ENCODE data around the gene PLPP7. TPM values are rescaled to one million over a fixed set of nuclear protein-coding genes. Genes with fewer than 3 reads are reported as not detected.
"Not testable (repeated sequence)": the region's sequence is repeated elsewhere in the genome, so short reads cannot be mapped to it uniquely, and the experiment has no call there.

PLPP7 gene
- 10 to 100 TPM in 11 of 12 donors, not detected in 1; 10.8 to 52.6 (median 29.8) TPM for polyA plus RNA-seq (ENCODE audit: insufficient read length in 12 of 12)
- long read RNA-seq, donor 1, partial matches to known transcripts, result 0 of 1 reads
- long read RNA-seq, donor 1, other reads (novel, unspliced or antisense), result 0 of 1 reads
- long read RNA-seq, donor 2, transcript PLPP7-202 (2 exons, 2,095 nt), result major isoform, 33 of 35 reads
- long read RNA-seq, donor 2, partial matches to known transcripts, result 0 of 35 reads
- long read RNA-seq, donor 2, other reads (novel, unspliced or antisense), result 0 of 35 reads
- long read RNA-seq, donor 3, transcript PLPP7-202 (2 exons, 2,095 nt), result major isoform, 11 of 11 reads
- long read RNA-seq, donor 3, partial matches to known transcripts, result 0 of 11 reads
- long read RNA-seq, donor 3, other reads (novel, unspliced or antisense), result 0 of 11 reads
- long read RNA-seq, donor 4, transcript PLPP7-202 (2 exons, 2,095 nt), result major isoform, 6 of 14 reads
- long read RNA-seq, donor 4, partial matches to known transcripts, result 8 of 14 reads
- long read RNA-seq, donor 4, other reads (novel, unspliced or antisense), result 0 of 14 reads
- long read RNA-seq, donor 5, result 0 reads
- long read RNA-seq, donor 6, transcript PLPP7-202 (2 exons, 2,095 nt), result major isoform, 7 of 8 reads
- long read RNA-seq, donor 6, partial matches to known transcripts, result 0 of 8 reads
- long read RNA-seq, donor 6, other reads (novel, unspliced or antisense), result 0 of 8 reads
- long read RNA-seq, donor 7, transcript PLPP7-202 (2 exons, 2,095 nt), result major isoform, 16 of 24 reads
- long read RNA-seq, donor 7, partial matches to known transcripts, result 8 of 24 reads
- long read RNA-seq, donor 7, other reads (novel, unspliced or antisense), result 0 of 24 reads
- long read RNA-seq, donor 8, transcript PLPP7-202 (2 exons, 2,095 nt), result major isoform, 18 of 19 reads
- long read RNA-seq, donor 8, partial matches to known transcripts, result 0 of 19 reads
- long read RNA-seq, donor 8, other reads (novel, unspliced or antisense), result 0 of 19 reads
- long read RNA-seq, donor 9, partial matches to known transcripts, result 0 of 2 reads
- long read RNA-seq, donor 9, other reads (novel, unspliced or antisense), result 0 of 2 reads
- long read RNA-seq, donor 10, transcript PLPP7-202 (2 exons, 2,095 nt), result major isoform, 22 of 24 reads
- long read RNA-seq, donor 10, partial matches to known transcripts, result 0 of 24 reads
- long read RNA-seq, donor 10, other reads (novel, unspliced or antisense), result 0 of 24 reads
- long read RNA-seq, donor 11, transcript PLPP7-202 (2 exons, 2,095 nt), result major isoform, 15 of 15 reads
- long read RNA-seq, donor 11, partial matches to known transcripts, result 0 of 15 reads
- long read RNA-seq, donor 11, other reads (novel, unspliced or antisense), result 0 of 15 reads

DNA sequence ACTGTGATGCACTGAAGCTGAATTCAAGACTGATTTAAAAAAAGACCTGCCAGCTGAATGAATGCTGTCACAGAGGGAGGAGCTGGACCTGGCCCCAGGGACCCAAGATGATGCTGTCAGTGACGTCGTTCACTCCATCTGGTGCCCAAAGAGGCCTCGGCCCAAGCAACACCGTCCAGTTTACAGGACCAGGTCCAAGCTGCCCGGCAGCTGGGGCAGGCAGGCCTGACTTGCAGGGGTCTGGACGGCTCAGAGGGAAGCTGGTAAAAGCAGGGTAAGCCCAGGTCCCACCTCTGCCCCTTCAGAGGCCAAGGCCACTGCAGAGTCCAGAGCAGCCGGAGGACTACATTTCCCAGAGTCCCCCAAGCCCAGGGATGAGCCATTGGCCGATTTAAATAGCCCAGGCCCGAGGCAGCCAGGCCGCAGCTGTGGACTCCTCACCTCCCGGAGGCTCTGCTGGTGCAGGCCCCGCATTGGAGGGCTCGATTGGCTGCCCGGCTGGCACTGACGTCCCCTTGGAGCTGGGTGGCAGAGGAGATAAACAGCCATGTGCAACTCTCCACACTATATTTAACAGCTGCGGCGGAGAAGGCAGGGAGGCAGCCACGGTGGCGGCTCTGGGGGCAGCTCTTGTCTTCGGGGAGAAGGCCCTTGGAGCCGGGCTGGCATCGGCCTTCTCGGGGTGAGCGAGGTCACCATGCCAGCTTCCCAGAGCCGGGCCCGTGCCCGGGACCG lies at the start of gene PLPP7:
Gene PLPP7, plus strand, starts transcription at position 423 of the 735 bp plus-strand sequence. Its CDS starts 275 bp downstream, at position 698.
- DNase-seq, result peak; percentile 78

DNA sequence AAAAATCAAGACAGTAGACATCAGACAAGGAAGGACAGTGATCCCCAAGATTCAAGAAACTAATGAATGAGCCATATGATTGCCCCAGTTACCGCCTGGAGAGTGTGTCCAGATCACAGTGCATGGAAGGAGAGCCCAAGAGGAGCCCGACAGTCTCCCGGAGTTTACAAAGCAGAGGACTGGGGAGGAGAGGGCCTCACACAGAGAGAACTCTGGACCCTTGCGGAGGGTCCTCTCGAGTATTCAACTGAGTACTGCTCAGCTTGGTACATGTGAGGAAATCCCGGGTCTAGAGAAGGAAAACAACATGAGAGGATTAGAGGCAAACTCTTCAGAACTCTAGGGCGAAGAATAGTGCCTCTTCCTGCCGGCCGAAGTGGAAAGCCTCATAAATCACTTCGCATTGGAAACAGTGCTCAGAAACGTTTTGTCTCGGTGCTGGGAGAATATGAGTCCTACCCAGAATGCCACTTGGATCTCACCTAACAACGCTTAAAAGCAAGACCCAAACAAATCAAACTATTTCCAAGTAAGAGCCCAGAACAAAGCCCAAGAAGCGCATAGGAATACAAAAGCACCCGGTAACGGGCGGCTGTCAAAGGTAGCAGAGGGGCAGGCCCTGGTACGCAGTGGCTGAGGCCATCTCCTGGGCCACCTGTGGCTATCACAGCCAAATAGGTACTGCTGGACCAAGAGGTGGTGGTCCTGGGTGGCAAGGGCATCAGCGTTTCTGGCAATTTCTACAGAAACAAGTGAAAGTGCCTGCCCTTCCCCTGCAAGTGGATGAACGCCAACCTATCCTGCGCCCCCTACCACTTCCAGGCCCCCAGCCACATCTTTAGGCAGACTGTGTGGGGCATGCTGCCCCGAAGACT lies 49.2 kb upstream of the PLPP7 start:
- no peak for DNase-seq

DNA sequence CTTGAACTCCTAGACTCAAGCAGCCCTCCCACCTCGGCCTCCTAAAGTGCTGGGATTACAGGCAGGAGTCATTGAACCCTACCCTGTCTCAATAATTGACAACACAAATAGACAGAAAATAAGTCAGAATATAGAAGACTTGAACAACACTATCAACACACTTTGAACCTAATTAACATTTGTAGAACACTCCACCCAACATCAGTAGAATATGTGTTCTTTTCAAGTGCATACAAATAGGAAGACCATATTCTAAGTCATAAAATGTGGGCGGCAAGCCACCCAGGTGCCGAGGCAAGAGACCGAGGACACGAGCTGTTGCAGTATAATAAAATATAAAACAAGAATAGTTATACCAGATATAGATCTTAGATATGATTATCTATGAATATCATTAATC lies 45.2 kb upstream of the PLPP7 start:
- DNase-seq, result not testable (repeated sequence)

DNA sequence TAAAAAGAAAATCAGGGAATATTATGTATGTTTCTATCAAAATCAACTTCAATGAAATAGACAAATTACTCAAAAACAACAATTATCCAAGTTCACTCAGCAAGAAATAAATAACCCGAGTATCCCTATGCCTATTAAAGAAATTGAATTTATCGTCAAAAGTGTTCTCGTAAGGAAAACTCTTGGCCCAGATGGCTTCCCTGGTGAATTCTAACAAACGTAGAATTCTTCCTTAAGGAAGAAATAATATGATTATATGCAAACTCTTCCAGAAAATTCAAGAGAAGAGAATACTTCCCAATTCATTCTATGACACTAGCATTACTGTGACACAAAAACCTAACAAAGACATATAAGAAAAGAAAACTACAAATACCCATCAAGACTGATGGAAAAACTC lies 42.9 kb upstream of the PLPP7 start:
- DNase-seq, result no peak

DNA sequence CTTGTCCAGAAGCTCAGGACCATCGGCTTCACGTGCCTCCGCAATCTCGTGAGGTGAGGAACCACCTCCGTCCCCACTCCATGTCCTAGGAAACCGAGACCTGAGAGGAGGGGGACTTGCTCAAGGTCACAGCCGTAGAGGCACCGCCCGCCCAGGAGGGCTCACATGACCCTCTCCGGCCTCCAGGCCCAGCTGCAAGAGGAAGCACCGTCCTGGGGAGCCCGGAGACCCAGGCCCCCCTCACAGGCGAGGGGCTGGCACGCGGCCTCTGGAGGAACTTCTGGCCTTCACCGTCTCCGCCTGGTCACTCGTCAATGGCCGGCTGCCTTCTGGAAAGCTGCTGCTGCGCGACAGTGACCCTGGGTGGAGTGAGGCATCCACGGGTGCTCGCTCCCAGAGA lies 37.4 kb upstream of the PLPP7 start:
- DNase-seq, result no peak

DNA sequence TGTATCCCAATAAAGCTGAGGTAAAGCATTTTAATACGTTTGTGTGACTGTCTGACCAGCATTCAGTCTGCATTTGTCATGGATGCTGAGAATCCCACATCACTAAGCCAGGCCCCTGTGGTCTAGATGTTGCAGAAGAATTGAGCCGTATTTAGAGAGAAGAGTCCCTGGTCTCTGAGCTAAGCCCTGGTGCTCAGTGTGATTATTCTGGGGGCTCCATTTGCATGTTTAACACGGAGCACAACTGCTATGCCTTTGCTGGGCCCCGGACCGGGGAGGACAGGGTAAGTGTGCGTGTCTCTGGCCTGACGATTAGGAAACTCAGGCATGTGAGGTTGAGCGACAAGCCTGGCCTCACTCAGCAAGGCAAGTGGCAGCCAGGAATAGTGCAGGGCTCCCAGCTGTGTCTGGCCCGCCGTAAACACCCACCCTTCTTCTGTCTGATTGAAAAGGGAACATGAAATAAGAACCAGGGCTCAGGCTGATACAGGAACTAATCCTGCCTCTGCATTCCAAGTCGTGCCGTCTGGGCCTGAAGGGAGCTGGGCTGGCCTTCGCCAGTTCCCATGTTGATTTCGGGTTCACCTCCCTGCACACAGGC lies 35.5 kb upstream of the PLPP7 start:
- no peak for DNase-seq

DNA sequence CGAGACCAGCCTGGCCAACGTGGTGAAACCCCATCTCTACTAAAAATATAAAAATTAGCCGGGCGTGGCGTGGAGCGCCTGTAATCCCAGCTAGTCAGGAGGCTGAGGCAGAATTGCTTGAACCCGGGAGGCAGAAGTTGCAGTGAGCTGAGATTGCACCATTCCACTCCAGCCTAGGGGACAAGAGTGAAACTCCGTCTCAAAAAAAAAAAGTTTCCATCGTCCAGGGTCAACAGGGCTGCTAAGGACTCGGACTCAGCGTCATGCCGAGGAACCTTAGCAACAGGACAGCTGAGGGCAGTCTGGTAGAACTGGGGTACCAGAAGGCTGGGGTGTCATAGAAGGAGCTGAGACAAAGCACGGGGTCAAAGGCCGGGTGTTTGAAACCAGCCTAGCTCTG lies 34.9 kb upstream of the PLPP7 start:
- no peak for DNase-seq

DNA sequence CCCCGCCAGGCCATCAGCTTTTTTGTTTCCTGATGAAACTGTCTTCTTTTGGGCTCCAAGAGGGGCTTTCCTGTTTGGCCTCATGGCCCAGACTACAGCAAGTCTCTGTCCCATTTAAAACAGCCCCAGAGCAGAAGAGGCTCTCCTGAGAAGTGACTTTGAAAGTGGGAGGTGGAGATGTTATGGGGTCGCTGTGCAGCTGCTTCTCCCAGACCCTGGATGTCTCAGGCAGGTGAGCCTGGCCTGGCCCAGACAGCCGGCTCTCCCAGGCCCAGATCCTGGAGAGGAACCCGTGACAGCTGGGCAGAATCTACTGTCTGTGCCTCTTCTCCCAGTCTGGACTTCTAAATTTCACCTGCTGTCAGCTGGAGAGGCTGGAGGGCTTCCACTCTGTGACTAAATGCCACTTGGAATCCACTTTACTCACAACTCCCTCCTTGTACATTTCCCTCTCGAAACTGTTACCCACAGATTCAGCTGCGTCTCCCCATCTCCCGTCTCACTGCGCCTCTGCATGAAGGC lies 33.8 kb upstream of the PLPP7 start:
- no peak for DNase-seq

DNA sequence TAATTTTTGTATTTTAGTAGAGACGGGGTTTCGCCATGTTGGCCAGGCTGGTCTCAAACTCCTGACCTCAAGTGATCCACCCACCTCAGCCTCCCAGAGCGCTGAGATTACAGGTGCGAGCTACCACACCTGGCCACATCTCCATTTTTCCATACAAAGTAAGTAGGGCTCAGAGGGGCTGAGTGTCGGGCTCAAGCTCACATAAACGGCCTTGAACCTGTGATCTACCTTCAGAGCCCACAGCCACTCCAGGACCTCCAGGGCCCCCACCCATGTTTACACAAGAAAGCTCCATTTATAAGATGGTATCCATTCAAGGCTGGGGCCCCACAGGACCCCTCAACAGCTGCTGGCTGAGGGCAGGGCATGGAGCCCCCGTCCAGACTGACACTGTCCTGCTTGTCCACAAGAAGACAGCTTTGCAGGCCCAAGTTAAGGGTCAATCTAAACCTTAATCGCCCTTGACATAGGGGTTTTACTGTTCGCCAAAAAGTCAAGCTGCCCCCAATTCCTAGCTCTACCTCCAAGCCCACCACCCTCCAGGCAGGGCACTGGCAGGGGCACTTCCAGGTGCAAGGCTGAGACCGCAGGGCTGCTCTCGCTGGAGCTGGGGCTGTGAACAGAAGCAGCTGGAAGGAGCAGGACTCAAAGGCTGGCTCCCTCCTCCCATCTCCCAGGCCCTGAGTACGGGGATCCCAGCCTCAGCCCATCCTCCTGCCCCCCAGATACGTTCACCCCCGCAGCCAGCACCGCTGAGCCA lies 32.1 kb upstream of the PLPP7 start:
- no peak for DNase-seq

DNA sequence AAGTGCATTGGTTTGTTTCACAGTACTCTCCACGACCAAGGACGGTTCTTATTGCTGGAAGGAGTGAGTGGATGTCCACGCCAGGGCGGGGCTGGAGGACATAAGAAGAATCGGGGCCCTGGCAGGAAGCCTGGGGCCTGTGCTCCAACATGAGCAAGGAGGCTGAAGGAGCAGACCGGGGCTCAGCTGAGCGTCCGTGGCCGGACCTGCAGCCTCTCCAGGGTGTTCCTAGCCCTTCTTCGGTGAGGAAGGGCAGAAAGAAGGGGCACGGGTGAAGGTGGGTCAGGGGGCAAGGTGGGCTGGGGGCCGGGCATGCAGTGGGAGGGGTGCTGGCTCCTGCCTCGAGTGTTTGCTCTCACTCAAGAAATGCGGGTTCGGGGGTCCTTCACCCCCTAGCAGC lies 31.3 kb upstream of the PLPP7 start:
- no peak for DNase-seq

DNA sequence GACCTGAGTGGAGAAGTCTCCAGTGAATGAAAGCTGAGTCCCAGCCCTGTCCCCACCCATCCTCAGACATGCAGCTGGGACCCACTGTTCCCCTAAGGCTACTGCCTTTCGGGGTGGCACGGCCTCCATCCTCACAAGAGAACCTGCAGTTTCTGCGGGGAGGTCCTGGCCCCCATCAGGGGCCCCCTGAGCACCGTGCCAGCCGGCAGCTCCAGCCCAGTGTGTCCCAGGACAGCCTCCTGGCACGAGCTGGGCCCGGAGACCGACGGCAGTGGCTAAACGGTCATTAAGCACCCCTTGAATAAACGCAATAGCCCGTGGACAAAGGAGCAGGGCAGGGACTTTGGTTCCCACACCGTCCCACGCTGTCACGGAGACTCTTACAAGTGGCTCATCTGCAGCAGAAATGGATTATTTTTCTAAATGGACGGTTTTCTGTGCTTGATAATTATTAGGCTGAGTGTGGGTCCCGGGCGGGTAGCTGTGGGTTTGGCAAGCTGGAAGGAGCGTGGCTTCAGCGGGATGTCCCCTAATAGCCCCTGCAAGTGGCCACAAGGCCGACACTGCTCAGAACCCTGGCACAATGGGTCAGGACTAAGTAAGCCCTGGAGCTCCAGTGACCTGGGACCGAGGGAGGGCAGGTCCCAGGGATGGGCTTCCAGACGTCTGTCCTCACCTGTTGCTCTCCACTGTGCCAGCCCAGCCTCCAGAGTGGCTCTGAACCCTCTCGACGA lies 30.7 kb upstream of the PLPP7 start:
- DNase-seq, result no peak

DNA sequence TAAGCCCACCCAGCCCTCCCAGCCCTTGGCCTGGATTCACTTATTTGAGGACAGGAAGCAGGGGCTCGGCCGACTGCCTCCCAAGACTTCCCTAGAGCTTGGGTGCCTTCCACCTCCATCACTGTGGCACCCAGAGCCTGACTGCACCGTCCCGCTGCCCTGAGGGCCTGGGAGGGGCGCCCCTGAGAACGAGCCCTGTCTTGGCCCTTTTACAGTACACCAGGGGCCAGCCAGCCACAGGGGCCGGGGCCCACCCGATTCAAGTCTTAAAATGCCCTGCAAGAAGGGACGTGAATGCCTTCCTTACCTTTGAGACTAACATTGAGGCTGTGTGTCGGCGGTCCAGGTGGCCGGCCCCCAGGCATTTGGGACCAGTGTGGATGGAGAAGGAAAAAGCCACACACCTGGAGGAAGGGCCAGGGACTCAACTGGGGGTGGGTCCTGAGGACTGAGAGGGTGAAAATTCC lies 30.1 kb upstream of the PLPP7 start:
- no peak for DNase-seq

DNA sequence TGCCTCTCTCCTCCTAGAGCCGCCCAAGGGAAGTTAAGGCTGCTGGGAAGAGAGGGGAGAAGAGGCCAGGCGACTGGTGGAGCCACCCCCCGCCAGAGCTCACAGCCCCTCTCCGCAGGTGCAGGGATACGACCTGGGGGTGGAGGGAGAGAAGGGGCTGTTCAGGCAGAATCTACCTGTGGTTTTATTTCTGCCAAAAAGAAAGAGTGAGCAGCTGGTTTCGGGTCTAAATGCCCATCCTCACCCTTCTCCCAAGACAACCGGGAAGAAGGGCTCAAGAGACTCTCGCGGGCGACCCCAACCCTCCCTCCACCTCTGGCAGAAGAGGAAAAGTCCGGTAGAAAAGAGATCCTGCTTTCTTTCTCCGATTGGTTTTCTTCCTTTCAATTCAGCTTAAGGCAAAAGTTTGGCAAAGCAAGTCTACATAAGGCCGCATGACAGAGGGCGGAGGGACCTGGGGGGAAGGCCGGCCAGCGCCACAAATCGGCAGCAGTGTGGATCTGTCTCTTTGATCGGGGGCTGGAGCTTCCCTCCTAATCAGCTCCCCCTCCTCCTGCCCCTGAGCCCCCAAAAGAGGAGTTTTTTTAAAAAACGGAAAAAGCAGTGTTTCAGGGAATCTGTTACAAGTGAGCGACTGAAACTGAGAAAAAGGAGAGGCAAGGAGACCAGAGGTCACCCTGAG lies 29.5 kb upstream of the PLPP7 start:
- DNase-seq, result no peak

DNA sequence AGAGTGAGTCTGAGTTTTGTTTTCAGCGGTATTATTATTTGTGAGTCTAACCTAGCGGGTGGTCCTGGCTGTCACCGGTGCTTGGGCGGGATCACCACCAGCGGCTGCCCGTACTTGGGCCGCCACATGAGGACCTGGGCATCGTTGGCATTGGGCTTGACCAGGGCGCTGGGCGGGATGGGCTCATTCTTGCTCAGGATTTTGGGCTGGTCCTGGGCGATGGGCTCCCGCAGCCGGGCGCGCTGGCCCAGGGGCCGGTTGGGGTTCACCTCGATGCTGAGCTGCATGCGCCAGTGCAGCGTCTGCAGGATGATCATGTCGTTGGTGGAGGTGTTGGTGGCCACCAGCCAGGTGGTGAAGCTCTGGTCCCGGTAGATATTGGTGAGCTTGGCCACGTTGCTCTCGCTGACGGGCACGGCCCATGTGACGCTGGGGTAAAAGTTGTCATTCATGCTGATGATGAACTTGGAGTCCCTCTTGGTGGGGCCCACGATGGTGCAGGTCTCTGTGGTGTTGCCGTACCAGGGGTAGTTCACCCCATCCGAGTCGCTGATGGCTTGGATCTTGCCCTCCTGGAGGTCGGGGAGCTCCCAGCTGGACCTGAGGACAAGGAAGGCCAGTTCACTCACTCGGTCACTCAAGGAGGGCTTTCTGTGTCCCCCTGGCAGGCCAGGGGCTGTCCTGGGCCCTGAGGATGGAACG lies 28.6 kb upstream of the PLPP7 start:
- DNase-seq, result no peak

DNA sequence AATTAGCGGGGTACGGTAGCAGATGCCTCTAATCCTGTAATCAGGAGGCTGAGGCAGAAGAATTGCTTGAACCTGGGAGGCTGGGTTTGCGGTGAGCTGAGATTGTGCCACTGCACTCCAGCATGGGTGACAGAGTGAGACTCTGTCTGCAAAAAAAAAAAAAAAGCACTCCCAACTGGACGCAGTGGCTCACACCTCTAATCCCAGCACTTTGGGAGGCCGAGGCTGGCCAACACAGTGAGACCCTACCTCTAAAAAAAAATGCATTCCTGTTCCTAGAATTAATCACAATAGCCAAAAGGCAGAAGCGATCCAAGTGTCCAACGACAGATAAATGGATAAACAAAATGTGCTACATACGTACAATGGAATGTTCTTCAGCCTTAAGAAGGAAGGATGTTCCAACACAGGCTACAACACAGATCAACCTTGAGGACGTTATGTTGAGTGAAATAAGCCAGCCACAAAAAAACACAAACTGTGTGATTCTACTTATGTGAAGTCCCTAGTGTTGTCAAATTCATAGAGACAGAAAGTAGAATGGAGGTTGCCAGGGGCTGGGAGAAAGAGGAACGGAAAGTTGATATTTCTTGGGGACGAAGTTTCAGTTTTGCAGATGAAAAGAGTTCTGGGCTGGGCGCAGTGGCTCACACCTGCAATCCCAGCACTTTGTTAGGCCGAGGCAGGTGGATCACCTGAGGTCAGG lies 27.0 kb upstream of the PLPP7 start:
- DNase-seq, result no peak

DNA sequence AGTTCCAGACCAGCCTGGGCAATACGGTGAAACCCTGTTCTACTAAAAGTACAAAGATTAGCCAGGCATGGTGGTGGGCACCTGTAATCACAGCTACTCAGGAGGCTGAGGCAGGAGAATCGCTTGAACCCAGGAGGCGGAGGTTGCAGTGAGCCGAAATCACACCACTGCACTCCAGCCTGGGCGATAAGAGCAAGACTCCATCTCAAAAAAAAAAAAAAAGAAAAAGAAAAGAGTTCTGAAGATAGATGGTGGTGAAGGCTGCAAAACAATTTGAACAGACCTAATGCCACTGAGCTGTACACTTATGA lies 26.5 kb upstream of the PLPP7 start:
- DNase-seq, result not testable (repeated sequence)
